Measurements from ENCODE around the gene LSMEM2.

Gene LSMEM2

GRCh38 chr3:50263478-50264382 is 15.2 kb upstream of the LSMEM2 start:
- peaks cover 4% of the 10 kb centered on the region; the same call in 1 of the 2 replicates for H3F3A ChIP-seq (ENCODE audit: low read depth)
- no peaks in the 10 kb centered on the region for H3K9me3 ChIP-seq (ENCODE audit: insufficient read depth, low read depth, low read length)
- no peak overlapping the region for H3K9ac ChIP-seq (ENCODE audit: low read depth, low read length, poor library complexity, severe bottlenecking)
- TF ChIP-seq CTCF (conservative IDR thresholded peaks at IDR 0.05; ENCODE audit: low read length) = no peak
- no peak for TF ChIP-seq EZH2phosphoT487 (IDR thresholded peaks at IDR 0.05; ENCODE audit: borderline replicate concordance)
- peaks cover 13% of the 10 kb centered on the region for H3K4me1 ChIP-seq (ENCODE audit: insufficient read depth, low read length, poor library complexity, severe bottlenecking)
- H3K9me2 ChIP-seq (replicated peaks; ENCODE audit: low read depth, low read length) = no peaks in the 10 kb centered on the region
- no peaks in the 10 kb centered on the region for H3K27me3 ChIP-seq (ENCODE audit: insufficient read depth, low read length, poor library complexity, severe bottlenecking)
- H3K79me2 ChIP-seq (ENCODE audit: insufficient read depth, low read length) = peaks cover 12% of the 10 kb centered on the region; the same call in 1 of the 2 replicates
- H3K4me3 ChIP-seq (ENCODE audit: low read length, poor library complexity, severe bottlenecking) = no peak overlapping the region
- no peak overlapping the region for H3K4me2 ChIP-seq (ENCODE audit: low read depth, low read length, poor library complexity, severe bottlenecking)
- H3K36me3 ChIP-seq (ENCODE audit: insufficient read depth, low read length) = peaks cover 8% of the 10 kb centered on the region; the same call in 1 of the 2 replicates
- no peak overlapping the region for H2AFZ ChIP-seq (ENCODE audit: low read length)
- H4K20me1 ChIP-seq (ENCODE audit: insufficient read depth, low read length, poor library complexity, severe bottlenecking) = no peaks in the 10 kb centered on the region

GRCh38 chr3:50264383-50264963 is 14.4 kb upstream of the LSMEM2 start:
- H3K27me3 ChIP-seq (ENCODE audit: insufficient read depth, low read length, poor library complexity, severe bottlenecking) = no peaks in the 10 kb centered on the region
- H4K20me1 ChIP-seq (ENCODE audit: insufficient read depth, low read length, poor library complexity, severe bottlenecking) = no peaks in the 10 kb centered on the region
- no peak overlapping the region for H3K4me2 ChIP-seq (ENCODE audit: low read depth, low read length, poor library complexity, severe bottlenecking)
- peaks cover 12% of the 10 kb centered on the region; the same call in 1 of the 2 replicates for H3K79me2 ChIP-seq (ENCODE audit: insufficient read depth, low read length)
- no peaks in the 10 kb centered on the region for H3K9me2 ChIP-seq (replicated peaks; ENCODE audit: low read depth, low read length)
- H3K4me1 ChIP-seq (ENCODE audit: insufficient read depth, low read length, poor library complexity, severe bottlenecking) = peaks cover 13% of the 10 kb centered on the region
- no peak overlapping the region for H2AFZ ChIP-seq (ENCODE audit: low read length)
- TF ChIP-seq EZH2phosphoT487 (IDR thresholded peaks at IDR 0.05; ENCODE audit: borderline replicate concordance) (no peak), CTCF (conservative IDR thresholded peaks at IDR 0.05; ENCODE audit: low read length) (no peak)
- no peaks in the 10 kb centered on the region for H3F3A ChIP-seq (ENCODE audit: low read depth)
- no peak overlapping the region for H3K4me3 ChIP-seq (ENCODE audit: low read length, poor library complexity, severe bottlenecking)
- no peak overlapping the region for H3K9ac ChIP-seq (ENCODE audit: low read depth, low read length, poor library complexity, severe bottlenecking)
- peaks cover 3% of the 10 kb centered on the region; the same call in 1 of the 2 replicates for H3K36me3 ChIP-seq (ENCODE audit: insufficient read depth, low read length)
- H3K9me3 ChIP-seq (ENCODE audit: insufficient read depth, low read depth, low read length) = no peaks in the 10 kb centered on the region

- H2AFZ ChIP-seq (ENCODE audit: low read length) = no peak overlapping the region
- H3K9me2 ChIP-seq (replicated peaks; ENCODE audit: low read depth, low read length) = no peaks in the 10 kb centered on the region
- H3K4me2 ChIP-seq (ENCODE audit: low read depth, low read length, poor library complexity, severe bottlenecking) = no peak overlapping the region
Observed at GRCh38 chr3:50264964-50265485, 13.9 kb upstream of the LSMEM2 start.

More at GRCh38 chr3:50264964-50265485, 13.9 kb upstream of the LSMEM2 start:
- TF ChIP-seq EZH2phosphoT487 (IDR thresholded peaks at IDR 0.05; ENCODE audit: borderline replicate concordance) = no peak
- Histone ChIP-seq H3K79me2 (ENCODE audit: insufficient read depth, low read length) (peaks cover 12% of the 10 kb centered on the region; the same call in 1 of the 2 replicates), H3K36me3 (ENCODE audit: insufficient read depth, low read length) (no peaks in the 10 kb centered on the region), H4K20me1 (ENCODE audit: insufficient read depth, low read length, poor library complexity, severe bottlenecking) (no peaks in the 10 kb centered on the region), H3K9ac (ENCODE audit: low read depth, low read length, poor library complexity, severe bottlenecking) (no peak overlapping the region), H3K4me1 (ENCODE audit: insufficient read depth, low read length, poor library complexity, severe bottlenecking) (peaks cover 10% of the 10 kb centered on the region), H3K9me3 (ENCODE audit: insufficient read depth, low read depth, low read length) (no peaks in the 10 kb centered on the region), H3F3A (ENCODE audit: low read depth) (no peaks in the 10 kb centered on the region), H3K27me3 (ENCODE audit: insufficient read depth, low read length, poor library complexity, severe bottlenecking) (no peaks in the 10 kb centered on the region), H3K4me3 (ENCODE audit: low read length, poor library complexity, severe bottlenecking) (no peak overlapping the region)

All from Loucy (cell line).